NCI-H345 (cell line): ENCODE data around the gene CRYBB1.

ENCODE experiments used
- DNase-seq: peaks from one replicate; lab custom pipeline; 2025; lab: John Stamatoyannopoulos, UW

Gene CRYBB1

DNA sequence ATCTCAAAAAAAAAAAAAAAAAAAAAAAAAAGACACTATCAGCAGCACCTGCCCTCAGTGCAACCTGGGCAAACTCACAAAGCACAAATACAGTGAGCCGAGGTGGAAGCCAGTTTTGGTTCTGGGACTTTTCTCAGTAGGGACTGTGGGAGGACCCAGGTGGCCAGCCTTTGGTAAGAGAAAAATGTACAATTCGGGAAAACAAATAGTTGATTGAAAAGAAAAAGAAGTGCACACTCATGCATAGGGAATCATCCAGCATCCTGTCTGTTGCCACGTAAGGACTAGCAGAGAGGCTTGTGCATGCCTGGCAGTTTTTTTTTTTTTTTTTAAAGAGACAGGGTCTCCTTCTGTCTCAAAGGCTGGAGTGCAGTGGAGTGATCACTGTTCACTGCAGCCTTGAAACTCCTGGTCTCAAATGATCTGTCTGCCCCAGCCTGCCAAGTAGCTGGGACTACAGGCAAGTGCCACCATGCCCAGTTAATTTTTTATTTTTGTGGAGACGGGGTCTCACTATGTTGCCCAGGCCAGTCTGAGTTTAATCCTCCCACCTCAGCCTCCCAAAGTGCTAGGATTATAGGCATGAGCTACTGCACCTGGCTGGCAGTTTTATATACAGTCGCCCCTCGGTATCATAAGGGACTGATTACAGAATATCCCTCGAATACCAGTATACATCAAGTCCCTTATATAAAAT, 64.6 kb downstream of the CRYBB1 start:
- no peak for DNase-seq

DNA sequence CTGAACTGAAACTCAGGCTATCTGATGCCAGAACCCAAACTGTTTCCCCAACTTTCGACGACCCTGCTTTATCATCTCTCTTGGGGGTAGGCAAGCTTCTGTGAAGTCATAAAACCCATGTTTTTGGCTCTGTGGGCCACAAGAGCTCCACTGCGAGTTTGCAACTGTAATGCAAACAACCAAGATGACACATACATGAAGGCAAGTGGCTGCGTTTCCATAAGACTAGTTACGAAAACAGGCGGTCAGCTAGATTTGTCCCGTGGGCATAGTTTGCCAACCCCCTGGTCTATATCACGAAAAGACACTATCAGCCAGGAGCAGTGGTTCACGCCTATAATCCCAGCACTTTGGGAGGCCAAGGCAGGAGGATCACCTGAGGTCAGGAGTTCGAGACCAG, 65.4 kb downstream of the CRYBB1 start:
- no peak for DNase-seq

DNA sequence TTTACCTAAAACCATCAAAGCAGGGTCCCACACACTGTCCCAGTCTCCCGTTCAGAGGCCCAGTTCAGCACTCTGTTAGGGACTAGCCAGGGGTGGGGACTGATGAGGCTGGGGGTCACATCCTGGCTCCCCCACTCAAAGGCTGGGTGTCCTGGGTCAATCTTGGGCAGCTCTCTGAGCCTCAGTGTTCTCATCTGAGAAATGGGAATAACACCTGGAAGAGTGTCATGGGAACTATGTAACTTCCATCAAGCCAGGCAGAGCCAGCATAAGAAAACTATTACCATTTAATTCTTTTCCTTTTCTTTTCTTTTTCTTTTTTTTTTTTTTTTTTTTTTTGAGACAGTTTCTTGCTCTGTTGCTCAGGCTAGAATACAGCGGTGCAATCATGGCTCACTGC, 66.3 kb downstream of the CRYBB1 start:
- no peak for DNase-seq

DNA sequence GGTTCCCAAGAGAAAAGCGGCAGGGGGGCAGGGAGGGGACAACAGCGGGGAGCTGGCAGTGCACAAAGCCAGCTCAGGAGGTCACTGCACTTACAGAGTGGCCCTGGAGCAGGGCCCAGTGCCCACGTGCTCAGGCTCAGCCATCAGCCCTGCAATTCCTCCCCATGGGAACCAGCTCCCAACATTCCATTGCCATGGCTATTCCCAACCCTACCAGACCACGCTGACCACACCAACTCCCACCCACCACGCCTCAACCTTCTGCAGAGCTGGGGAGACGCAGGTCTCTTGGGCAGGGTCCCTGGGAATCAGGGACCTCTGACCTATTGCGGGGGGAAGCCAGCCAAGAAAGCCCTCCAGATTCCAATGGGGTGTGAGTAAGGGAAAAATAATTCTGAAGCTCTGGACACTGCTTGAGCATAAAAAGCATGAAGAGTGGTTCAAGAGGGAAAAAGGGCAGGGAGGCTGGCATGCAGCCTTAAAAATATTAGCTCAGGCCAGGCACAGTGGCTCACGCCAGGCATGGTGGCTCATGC, 67.3 kb downstream of the CRYBB1 start:
- no peak for DNase-seq

DNA sequence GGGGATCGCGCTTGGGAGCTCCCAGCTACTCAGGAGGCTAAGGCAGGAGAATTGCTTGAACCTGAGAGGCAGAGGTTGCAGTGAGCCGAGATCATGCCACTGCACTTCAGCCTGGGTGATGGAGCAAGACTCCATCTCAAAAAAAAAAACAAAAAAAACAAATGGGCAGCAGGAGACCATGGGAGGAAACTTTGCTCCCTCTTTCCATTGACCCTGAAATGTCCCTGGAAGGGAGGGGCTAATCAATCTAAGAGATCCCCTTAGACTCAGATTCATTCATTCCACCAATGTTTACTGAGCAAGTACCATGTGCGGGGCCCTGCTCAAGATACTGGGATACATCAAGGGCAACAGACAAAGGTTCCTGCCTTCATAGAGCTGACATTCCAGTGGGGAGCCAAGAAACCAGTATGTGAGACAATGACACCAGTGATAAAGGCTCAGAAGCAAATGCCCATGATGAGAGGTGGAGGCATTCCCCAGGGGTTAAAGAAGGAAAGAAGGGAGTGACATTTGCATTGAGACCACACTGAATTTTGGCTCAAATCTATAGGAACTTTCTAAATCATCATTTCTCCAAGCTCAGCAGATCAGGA, 67.8 kb downstream of the CRYBB1 start:
- DNase-seq, result no peak
